VCaP (cell line): ENCODE data around the gene LDB3.
A peak's percentile ranks its signal among the peaks of the same experiment; 100 is the strongest.

Experiments
- H3K27ac ChIP-seq: fragments of 450-650 bp; 2 replicates; pipeline ENCODE4 v1.5.1; 2017
- TF ChIP-seq, protein P1 (sequence below): fragments of 450-650 bp; conservative IDR thresholded peaks from 2 replicates; pipeline ENCODE4 v1.5.1; 2017; ENCODE audit warnings: mild to moderate bottlenecking, moderate library complexity

Gene LDB3

DNA sequence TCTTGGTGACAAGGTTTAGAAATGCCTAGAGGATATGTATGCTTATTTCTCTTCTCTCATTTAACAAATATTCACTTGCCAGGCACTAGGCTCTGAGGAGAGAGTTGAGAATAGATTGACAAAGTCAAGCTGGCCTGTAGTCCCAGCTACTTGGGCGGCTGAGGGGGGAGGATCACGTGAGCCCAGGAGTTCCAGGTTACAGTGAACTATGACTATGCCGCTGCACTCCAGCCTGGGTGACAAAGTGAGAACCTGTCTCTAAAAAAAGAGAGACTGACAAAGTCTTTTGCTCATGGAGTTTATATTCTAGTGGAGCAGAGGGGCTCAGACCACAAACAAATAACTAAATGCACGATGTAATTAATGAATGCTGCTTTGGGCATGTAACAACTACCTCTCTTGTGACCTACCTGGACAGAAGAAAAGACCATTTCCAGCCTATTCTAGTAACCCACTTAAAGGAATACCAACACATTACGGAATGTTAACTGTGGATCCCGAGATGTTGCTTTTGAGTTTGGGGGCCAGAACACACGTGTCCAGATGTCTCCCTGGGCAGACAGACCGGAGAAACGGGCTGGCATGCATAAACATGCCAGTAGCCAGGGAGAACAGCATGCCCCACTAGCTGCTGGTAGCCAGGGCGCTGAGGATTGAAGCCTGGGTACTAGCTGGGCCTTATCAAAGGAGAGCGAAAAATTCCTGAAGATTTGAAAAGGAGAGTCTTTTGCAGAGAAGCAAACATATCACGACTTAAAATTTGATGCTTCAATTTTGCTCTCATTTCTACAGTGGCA is 85.5 kb downstream of the LDB3 start:
- 0 out of 2 replicates have a peak overlapping the region, but pooled peaks have one; percentile 96 for H3K27ac ChIP-seq
- TF ChIP-seq, protein P1, sequence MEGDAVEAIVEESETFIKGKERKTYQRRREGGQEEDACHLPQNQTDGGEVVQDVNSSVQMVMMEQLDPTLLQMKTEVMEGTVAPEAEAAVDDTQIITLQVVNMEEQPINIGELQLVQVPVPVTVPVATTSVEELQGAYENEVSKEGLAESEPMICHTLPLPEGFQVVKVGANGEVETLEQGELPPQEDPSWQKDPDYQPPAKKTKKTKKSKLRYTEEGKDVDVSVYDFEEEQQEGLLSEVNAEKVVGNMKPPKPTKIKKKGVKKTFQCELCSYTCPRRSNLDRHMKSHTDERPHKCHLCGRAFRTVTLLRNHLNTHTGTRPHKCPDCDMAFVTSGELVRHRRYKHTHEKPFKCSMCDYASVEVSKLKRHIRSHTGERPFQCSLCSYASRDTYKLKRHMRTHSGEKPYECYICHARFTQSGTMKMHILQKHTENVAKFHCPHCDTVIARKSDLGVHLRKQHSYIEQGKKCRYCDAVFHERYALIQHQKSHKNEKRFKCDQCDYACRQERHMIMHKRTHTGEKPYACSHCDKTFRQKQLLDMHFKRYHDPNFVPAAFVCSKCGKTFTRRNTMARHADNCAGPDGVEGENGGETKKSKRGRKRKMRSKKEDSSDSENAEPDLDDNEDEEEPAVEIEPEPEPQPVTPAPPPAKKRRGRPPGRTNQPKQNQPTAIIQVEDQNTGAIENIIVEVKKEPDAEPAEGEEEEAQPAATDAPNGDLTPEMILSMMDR = no peak

DNA sequence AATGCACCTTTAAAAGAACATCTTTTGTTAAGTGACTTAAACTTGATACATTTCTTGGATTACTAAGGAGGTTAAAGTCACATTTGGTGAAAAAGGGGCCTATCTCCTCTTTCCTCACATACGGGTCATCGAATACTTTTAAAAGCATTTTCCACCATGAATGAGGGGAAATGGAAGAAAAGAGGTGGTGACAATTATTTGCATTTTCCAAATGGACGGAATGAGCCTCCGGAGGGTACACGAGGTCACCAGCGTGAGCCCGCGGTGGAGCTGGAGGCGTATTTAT is 87.1 kb downstream of the LDB3 start:
- TF ChIP-seq, protein P1 = no peak
- peak overlapping the region; percentile 96 for H3K27ac ChIP-seq

DNA sequence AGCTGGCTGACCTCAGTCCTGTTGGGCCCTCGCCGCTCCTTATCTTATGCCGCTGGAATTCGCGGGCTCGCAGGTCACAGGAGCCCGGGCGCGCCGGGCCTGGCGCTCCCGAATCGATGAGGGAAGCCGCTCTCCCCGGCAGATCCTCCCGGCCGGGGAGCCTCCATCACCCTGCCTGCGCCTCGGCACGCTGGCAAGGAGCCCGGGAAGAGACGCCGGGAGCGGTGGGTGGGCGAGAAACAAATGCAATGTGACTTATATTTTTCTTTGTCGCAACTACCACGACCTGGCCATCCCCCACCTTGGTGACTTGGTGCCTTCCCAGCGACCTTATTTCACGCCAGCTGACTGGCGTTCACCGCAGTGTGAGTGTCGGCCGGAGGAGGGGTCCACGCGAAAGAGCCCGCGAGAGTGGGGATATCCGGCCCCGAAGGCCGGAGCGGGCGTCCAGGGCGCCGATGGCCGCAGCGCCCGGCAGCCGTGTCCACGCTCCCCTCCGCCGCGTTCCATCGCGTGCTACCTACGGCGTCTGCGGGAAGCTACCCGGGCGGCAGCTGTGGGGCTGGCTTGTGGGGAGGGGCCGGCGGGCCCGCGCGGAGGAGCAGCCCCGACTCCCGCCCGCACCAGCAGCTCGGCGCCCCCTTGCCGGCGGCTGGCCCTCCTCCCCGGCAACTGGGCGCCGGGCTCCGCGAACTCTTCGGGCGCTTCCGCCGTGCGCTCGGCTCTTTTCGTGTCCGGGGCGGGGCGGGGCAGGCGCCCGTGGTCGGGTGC is 87.6 kb downstream of the LDB3 start:
- TF ChIP-seq, protein P1 = no peak
- peak overlapping the region; percentile 96 for H3K27ac ChIP-seq

DNA sequence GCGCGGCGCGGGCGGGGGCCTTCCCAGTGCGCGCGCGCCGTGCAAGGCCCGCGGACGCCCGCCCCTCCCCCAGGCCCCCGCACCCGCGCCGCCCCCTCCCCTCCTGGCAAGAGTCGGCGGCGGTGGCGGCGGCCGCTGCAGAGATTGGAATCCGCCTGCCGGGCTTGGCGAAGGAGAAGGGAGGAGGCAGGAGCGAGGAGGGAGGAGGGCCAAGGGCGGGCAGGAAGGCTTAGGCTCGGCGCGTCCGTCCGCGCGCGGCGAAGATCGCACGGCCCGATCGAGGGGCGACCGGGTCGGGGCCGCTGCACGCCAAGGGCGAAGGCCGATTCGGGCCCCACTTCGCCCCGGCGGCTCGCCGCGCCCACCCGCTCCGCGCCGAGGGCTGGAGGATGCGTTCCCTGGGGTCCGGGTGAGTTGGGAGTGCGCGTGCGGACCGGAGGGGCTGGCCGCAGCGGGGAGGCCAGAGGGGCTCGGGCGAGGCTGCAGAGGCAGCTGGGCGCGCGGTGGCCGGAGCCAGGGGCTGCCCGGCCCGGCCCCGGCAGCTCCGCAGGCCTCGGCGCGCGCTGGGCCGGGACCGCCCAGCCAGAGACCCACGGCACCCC is 88.3 kb downstream of the LDB3 start, which contains the start of gene BMPR1A:
BMPR1A (plus strand) TSS at position 109 of the 602 bp plus-strand sequence. CDS start 119,400 bp downstream, outside the sequence.
- TF ChIP-seq, protein P1 = no peak
- H3K27ac ChIP-seq = peak within 1 kb of the TSS; percentile 96

DNA sequence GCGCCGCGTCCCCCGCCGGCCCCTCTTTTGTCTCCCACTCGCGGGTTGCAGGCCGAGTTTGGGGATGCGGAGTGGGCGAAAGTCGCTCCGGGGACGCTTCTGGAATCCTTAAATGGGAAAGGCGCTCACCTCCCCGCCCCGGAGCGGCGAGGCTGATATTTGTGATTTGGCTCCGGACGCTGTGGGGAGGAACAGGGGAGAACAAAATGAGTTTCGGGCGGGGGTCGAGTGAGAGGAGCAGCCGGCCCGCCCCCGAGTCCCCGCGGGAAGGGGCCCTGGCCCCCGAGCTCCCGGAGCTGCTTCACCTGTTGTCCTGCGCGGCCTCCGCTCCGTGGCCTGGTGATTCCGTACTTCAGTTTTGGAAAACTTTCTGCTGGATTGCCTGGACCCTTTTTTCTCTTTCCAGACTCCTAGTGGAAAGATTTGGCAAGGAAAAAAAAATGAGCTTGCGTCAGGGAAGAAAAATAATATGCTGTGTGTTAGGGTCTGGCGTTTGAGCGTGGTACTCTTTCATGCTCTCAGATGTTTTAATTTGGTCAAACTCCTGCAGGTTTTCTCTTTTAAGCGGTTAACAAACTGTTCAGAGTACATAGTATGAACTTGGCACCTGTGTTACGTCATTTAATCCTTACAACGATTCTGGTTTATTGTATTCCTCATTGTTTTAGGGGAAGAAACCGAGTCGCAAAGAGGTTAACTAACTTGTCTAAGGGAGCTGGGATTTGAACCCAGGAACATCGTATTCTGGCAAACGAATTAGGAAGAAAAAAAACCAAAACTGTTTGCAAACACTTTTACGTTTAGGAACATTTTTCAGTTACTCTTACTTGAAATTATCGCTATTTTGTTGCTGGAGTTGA is 89.0 kb downstream of the LDB3 start:
- TF ChIP-seq, protein P1 = peak; percentile 30
- peak overlapping the region; percentile 96 for H3K27ac ChIP-seq

DNA sequence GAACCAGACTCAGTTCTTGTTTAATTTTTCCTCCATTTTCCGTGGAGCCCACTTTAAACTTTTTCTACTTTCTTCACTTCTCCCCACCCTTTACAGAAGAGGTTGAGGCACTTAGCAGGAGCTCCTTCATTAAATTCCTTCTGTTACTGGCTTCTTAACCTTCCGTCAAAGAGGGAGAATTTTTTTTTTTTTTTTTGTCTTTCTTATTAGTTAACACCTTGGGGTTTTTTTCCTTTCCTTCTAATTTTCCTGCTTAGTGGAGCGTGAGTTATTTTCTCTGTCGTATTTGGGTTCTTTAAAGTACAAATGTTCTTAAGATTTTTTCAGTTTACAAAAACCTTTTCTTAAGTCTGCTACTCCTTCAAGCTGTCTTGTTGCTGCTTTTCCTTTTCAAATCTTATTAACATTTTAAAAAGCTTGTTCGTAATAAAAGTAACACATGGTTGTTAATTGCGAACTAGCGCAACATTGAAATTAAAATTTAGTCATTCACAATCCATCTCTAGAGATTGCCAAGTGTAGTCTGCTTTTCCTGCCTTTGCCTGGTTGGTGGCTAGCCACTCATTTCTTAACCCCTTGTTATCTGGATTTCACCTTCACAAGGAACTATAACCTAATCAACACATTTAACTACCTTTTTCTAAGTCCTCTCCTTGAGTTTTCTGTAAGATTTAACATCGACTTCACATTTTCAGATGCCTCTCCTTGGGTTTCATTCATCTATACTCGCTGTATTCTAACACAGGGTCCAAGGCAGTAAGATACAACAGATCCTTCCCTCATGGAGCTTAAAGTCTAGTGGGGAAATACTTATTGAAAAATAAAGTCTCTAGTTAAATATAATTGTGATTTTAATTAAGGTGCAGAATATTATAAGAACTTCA is 90.1 kb downstream of the LDB3 start:
- peak overlapping the region; percentile 96 for H3K27ac ChIP-seq
- TF ChIP-seq, protein P1 = no peak
